Smooth muscle cell (in vitro differentiated cells): Measurements from ENCODE around the gene LRFN5. TPM values are rescaled to one million over a fixed set of nuclear protein-coding genes. Genes with fewer than 3 reads are reported as not detected.

Source experiments
- DNase-seq: peaks from one replicate; lab custom pipeline; 2025; ENCODE audit not compliant: unreplicated experiment; lab: John Stamatoyannopoulos, UW
- H2AFZ ChIP-seq: fragments of 200-600 bp; sonication (generic); 2 replicates; pipeline ENCODE4 v1.6.0; 2016; ENCODE audit warnings: antibody characterized with exemption, low read depth, mild to moderate bottlenecking
- H3F3A ChIP-seq: fragments of 200-600 bp; sonication (generic); 2 replicates; pipeline ENCODE4 v1.6.0; 2017; ENCODE audit warnings: antibody characterized with exemption, low read depth
- H3K27ac ChIP-seq: fragments of 200-600 bp; sonication (generic); 2 replicates; pipeline ENCODE4 v1.5.1; 2016; ENCODE audit warnings: low read depth, mild to moderate bottlenecking
- H3K27me3 ChIP-seq: fragments of 200-600 bp; sonication (generic); 2 replicates; pipeline ENCODE4 v1.6.1; 2016; ENCODE audit warnings: low read depth, mild to moderate bottlenecking
- H3K36me3 ChIP-seq: fragments of 200-600 bp; sonication (generic); 2 replicates; pipeline ENCODE4 v1.5.1; 2016; ENCODE audit warnings: low read depth
- H3K4me1 ChIP-seq: fragments of 200-600 bp; sonication (generic); 2 replicates; pipeline ENCODE4 v1.5.1; 2016; ENCODE audit warnings: low read depth
- H3K4me2 ChIP-seq: fragments of 200-600 bp; sonication (generic); 2 replicates; pipeline ENCODE4 v1.6.0; 2016; ENCODE audit warnings: mild to moderate bottlenecking
- H3K4me3 ChIP-seq: fragments of 200-600 bp; sonication (generic); 2 replicates; pipeline ENCODE4 v1.5.1; 2016; ENCODE audit warnings: mild to moderate bottlenecking
- H3K79me2 ChIP-seq: fragments of 200-600 bp; sonication (generic); 2 replicates; pipeline ENCODE4 v1.6.0; 2016; ENCODE audit warnings: low read depth, mild to moderate bottlenecking
- H3K9ac ChIP-seq: fragments of 200-600 bp; sonication (generic); 2 replicates; pipeline ENCODE4 v1.6.0; 2016; ENCODE audit warnings: low read depth
- H3K9me3 ChIP-seq: fragments of 200-600 bp; sonication (generic); replicated peaks from 2 replicates; pipeline ENCODE4 v1.5.1; 2016; ENCODE audit warnings: low read depth
- H4K20me1 ChIP-seq: fragments of 200-600 bp; sonication (generic); 2 replicates; pipeline ENCODE4 v1.6.0; 2016; ENCODE audit warnings: low read depth
- CTCF ChIP-seq: fragments of 200-600 bp; sonication (generic); IDR thresholded peaks from 2 replicates; pipeline ENCODE4 v1.5.1; 2017; ENCODE audit warnings: borderline replicate concordance, mild to moderate bottlenecking, antibody characterized with exemption; ENCODE audit not compliant: insufficient read depth, poor library complexity, severe bottlenecking
- WGBS: methylation state at CpG from one replicate; pipeline ENCODE4 v1.1.7; 2016; ENCODE audit warnings: low lambda C conversion rate; 5-methylcytosine and 5-hydroxymethylcytosine counted together
- polyA plus RNA-seq: library from polyadenylated mRNA; unstranded; fragments of >200 nt; fragmentation: Nextera tagmentation; extraction: Ambion mirVana; gene quantifications from 2 replicates; pipeline ENCODE4 v1.2.1, GENCODE V29; 2016
- total RNA-seq: library from RNA; depleted of rRNA; stranded (reverse); fragments of >200 nt; gene quantifications from 2 replicates; pipeline ENCODE4 v1.2.3, GENCODE V29; 2014

The LRFN5 gene
- total and polyA plus RNA-seq, 2 experiments from 2014 or later, result 22.1 to 33.8 TPM

GRCh38 chr14:41609704-41610183 lies 3.1 kb downstream of the LRFN5 start:
- DNase-seq, result no peak
- peak overlapping the region; percentile 99 for H2AFZ ChIP-seq

GRCh38 chr14:41615011-41615595 lies 8.4 kb downstream of the LRFN5 start:
- no peaks in the 10 kb centered on the region for H3K4me1 ChIP-seq
- no peak overlapping the region for H3K4me3 ChIP-seq
- no peak overlapping the region for H2AFZ ChIP-seq
- DNase-seq, result no peak
- 46% methylated on average over 2 of the region's 2 CpGs for WGBS
- peaks cover 9% of the 10 kb centered on the region for H3F3A ChIP-seq
- peak overlapping the region; percentile 18 for H3K4me2 ChIP-seq
- no peaks in the 10 kb centered on the region for H3K36me3 ChIP-seq
- H3K9me3 ChIP-seq, result no peaks in the 10 kb centered on the region
- no peak for TF ChIP-seq CTCF
- peaks cover 100% of the 10 kb centered on the region for H3K79me2 ChIP-seq
- H3K27ac ChIP-seq, result peak overlapping the region; percentile 18
- H3K27me3 ChIP-seq, result no peaks in the 10 kb centered on the region
- no peak overlapping the region for H3K9ac ChIP-seq
- peaks cover 52% of the 10 kb centered on the region for H4K20me1 ChIP-seq

More at GRCh38 chr14:41609704-41610183, 3.1 kb downstream of the LRFN5 start:
- peak overlapping the region; percentile 97 for H3K4me2 ChIP-seq
- TF ChIP-seq CTCF, result peak; percentile 34
- no peaks in the 10 kb centered on the region for H3K36me3 ChIP-seq
- 1% methylated on average over 24 of the region's 24 CpGs for WGBS
- H3K9me3 ChIP-seq, result no peaks in the 10 kb centered on the region
- peaks cover 7% of the 10 kb centered on the region for H3K4me1 ChIP-seq
- H3F3A ChIP-seq, result peaks cover 9% of the 10 kb centered on the region
- H4K20me1 ChIP-seq, result peaks cover 27% of the 10 kb centered on the region
- H3K27me3 ChIP-seq, result no peaks in the 10 kb centered on the region
- H3K79me2 ChIP-seq, result peaks cover 86% of the 10 kb centered on the region
- H3K27ac ChIP-seq, result no peak overlapping the region
- no peak overlapping the region for H3K9ac ChIP-seq
- H3K4me3 ChIP-seq, result peak overlapping the region; percentile 81

DNA sequence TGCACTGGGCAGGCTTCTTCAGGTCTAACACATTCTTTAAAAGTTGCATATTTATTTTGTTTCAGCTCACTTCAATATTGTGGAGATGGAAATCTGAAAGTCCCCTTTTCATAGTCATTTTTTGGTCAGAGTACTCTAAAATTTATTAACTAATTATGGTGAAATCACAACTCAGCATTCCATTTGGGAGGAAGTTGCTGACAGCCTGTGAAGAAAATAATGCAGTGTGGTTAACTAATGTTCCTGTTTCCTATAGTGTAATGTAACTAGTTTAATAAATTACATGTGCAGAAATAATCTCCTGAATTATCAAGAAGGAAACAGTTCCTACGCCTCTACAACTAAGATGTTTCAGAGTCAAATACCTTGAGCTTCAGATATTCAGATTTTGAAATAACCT lies 17.1 kb downstream of the LRFN5 start:
- Histone ChIP-seq H4K20me1 (peaks cover 48% of the 10 kb centered on the region), H3K9me3 (no peaks in the 10 kb centered on the region), H3K27me3 (no peaks in the 10 kb centered on the region), H3F3A (no peaks in the 10 kb centered on the region), H3K27ac (no peak overlapping the region), H3K4me2 (peak overlapping the region; percentile 43), H3K79me2 (peaks cover 100% of the 10 kb centered on the region), H3K9ac (no peak overlapping the region), H3K4me3 (no peak overlapping the region), H2AFZ (no peak overlapping the region), H3K4me1 (peaks cover 7% of the 10 kb centered on the region), H3K36me3 (no peaks in the 10 kb centered on the region)
- TF ChIP-seq CTCF, result no peak
- WGBS, result 64% methylated on average over 1 of the region's 1 CpG
- no peak for DNase-seq

GRCh38 chr14:41629876-41630275 lies 23.2 kb downstream of the LRFN5 start:
- no peak for TF ChIP-seq CTCF
- H3K27ac ChIP-seq, result no peak overlapping the region
- no peaks in the 10 kb centered on the region for H3K27me3 ChIP-seq
- H3F3A ChIP-seq, result no peaks in the 10 kb centered on the region
- H3K4me3 ChIP-seq, result no peak overlapping the region
- peaks cover 52% of the 10 kb centered on the region for H4K20me1 ChIP-seq
- no peaks in the 10 kb centered on the region for H3K36me3 ChIP-seq
- no peaks in the 10 kb centered on the region for H3K4me1 ChIP-seq
- H3K9ac ChIP-seq, result no peak overlapping the region
- H3K9me3 ChIP-seq, result no peaks in the 10 kb centered on the region
- H3K79me2 ChIP-seq, result peaks cover 100% of the 10 kb centered on the region
- no peak overlapping the region for H3K4me2 ChIP-seq
- DNase-seq, result no peak
- no peak overlapping the region for H2AFZ ChIP-seq
- WGBS, result 86% methylated on average over 1 of the region's 1 CpG
